HuH-7.5 (cell line): ENCODE results near the gene ADAMTS2.

ENCODE experiments used
- DNase-seq: peaks from one replicate; pipeline ENCODE4 v3.0.0; 2011; ENCODE audit warnings: low spot score

Gene ADAMTS2

GRCh38 chr5:179278546-179278945, 66.7 kb downstream of the ADAMTS2 start:
- DNase-seq, result no peak

- no peak for DNase-seq
Observed at GRCh38 chr5:179278119-179278518, 67.1 kb downstream of the ADAMTS2 start.

- DNase-seq, result no peak
Observed at GRCh38 chr5:179276838-179277395, 68.3 kb downstream of the ADAMTS2 start.

GRCh38 chr5:179275941-179276837, 69.1 kb downstream of the ADAMTS2 start:
- DNase-seq, result no peak

- no peak for DNase-seq
Observed at GRCh38 chr5:179275381-179275878, 69.8 kb downstream of the ADAMTS2 start.

GRCh38 chr5:179274321-179275315, 70.6 kb downstream of the ADAMTS2 start:
- DNase-seq, result no peak

- no peak for DNase-seq
Observed at GRCh38 chr5:179273441-179274145, 71.7 kb downstream of the ADAMTS2 start.

GRCh38 chr5:179273073-179273435, 72.2 kb downstream of the ADAMTS2 start:
- DNase-seq, result no peak

GRCh38 chr5:179272326-179273072, 72.8 kb downstream of the ADAMTS2 start:
- no peak for DNase-seq

- no peak for DNase-seq
Observed at GRCh38 chr5:179271821-179272325, 73.4 kb downstream of the ADAMTS2 start.

GRCh38 chr5:179271428-179271734, 73.9 kb downstream of the ADAMTS2 start:
- DNase-seq, result no peak

GRCh38 chr5:179270581-179271427, 74.5 kb downstream of the ADAMTS2 start:
- no peak for DNase-seq

- DNase-seq, result no peak
Observed at GRCh38 chr5:179269781-179270543, 75.3 kb downstream of the ADAMTS2 start.

GRCh38 chr5:179268966-179269693, 76.1 kb downstream of the ADAMTS2 start:
- no peak for DNase-seq

GRCh38 chr5:179268399-179268952, 76.8 kb downstream of the ADAMTS2 start:
- no peak for DNase-seq

GRCh38 chr5:179267671-179268083, 77.6 kb downstream of the ADAMTS2 start:
- no peak for DNase-seq

- no peak for DNase-seq
Observed at GRCh38 chr5:179267071-179267670, 78.1 kb downstream of the ADAMTS2 start.
